ENCODE results near the gene USP47. TPM values are rescaled to one million over a fixed set of nuclear protein-coding genes. Genes with fewer than 3 reads are reported as not detected.

USP47 gene
- polyA plus RNA-seq, 1 donor from 2014 or later: 92.6 TPM

DNA sequence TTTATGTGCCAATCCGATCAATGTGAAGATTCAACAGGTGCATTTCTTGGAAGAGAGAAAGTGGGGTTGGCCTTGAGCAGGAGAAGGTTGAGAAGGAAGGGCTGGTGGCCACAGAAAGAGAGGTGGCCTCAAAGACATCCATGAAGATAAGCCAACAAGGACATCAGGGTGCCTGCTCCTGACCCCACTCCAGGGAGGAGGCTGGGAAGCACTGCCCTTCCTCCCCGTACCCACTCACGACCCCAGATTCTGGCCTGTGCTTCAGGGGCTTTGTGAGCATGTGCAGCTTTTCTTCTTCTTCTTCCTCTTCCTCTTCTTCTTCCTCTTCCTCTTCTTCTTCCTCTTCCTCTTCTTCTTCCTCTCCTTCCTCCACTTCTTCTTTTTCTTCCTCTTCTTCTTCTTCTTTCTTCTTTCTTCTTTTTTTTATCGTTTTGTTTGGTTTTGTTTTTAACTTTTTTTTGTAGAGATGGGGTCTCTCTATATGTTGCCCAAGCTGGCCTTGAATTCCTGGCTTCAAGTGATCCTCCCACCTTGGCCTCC is 136.4 kb downstream of the USP47 start:
- no peaks in the 10 kb centered on the region for H3K79me2 ChIP-seq (replicated peaks; ENCODE audit: insufficient read depth, low read length)

DNA sequence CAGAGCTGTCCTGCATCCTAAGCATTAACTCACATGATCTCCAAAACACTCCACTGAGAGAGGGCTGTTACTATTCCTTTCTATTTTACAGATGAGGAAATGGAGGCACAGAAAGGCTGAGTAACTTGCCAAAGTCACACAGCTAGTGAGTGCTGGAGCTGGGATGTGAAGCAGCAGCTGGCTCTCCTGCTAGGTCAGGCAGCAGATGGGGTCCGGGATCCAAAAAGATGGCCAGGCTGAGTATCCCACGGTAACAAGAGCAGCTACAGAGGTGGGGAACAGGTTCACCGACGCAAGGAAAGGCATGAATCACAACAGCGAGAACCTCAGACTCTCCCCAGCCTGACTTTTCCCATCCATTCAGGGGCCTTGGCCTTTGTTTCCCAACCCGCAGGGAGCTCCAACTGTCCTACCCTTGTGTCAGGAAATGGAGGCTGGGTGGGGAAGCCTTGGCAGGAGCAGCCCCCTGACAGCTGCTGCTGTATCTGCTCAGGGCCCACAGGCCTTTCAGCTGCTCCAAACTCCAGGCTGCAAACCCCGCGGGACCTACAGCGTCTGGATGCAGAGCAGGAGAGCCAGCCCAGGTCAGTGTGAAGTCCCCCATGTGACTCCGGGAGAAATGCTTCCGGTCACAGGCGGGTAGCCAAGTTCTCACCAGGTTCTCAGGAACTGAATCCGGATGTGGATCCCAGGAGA is 137.2 kb downstream of the USP47 start:
- TF ChIP-seq, protein P1, sequence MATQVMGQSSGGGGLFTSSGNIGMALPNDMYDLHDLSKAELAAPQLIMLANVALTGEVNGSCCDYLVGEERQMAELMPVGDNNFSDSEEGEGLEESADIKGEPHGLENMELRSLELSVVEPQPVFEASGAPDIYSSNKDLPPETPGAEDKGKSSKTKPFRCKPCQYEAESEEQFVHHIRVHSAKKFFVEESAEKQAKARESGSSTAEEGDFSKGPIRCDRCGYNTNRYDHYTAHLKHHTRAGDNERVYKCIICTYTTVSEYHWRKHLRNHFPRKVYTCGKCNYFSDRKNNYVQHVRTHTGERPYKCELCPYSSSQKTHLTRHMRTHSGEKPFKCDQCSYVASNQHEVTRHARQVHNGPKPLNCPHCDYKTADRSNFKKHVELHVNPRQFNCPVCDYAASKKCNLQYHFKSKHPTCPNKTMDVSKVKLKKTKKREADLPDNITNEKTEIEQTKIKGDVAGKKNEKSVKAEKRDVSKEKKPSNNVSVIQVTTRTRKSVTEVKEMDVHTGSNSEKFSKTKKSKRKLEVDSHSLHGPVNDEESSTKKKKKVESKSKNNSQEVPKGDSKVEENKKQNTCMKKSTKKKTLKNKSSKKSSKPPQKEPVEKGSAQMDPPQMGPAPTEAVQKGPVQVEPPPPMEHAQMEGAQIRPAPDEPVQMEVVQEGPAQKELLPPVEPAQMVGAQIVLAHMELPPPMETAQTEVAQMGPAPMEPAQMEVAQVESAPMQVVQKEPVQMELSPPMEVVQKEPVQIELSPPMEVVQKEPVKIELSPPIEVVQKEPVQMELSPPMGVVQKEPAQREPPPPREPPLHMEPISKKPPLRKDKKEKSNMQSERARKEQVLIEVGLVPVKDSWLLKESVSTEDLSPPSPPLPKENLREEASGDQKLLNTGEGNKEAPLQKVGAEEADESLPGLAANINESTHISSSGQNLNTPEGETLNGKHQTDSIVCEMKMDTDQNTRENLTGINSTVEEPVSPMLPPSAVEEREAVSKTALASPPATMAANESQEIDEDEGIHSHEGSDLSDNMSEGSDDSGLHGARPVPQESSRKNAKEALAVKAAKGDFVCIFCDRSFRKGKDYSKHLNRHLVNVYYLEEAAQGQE (IDR thresholded peaks at IDR 0.05; ENCODE audit: borderline replicate concordance): no peak
- TF ChIP-seq POLR2AphosphoS5 (IDR thresholded peaks at IDR 0.05) (no peak), MXI1 (conservative IDR thresholded peaks at IDR 0.05; ENCODE audit: poor library complexity, severe bottlenecking) (no peak), SMC3 (conservative IDR thresholded peaks at IDR 0.05; ENCODE audit: poor library complexity) (no peak)
- TF ChIP-seq, protein P2, sequence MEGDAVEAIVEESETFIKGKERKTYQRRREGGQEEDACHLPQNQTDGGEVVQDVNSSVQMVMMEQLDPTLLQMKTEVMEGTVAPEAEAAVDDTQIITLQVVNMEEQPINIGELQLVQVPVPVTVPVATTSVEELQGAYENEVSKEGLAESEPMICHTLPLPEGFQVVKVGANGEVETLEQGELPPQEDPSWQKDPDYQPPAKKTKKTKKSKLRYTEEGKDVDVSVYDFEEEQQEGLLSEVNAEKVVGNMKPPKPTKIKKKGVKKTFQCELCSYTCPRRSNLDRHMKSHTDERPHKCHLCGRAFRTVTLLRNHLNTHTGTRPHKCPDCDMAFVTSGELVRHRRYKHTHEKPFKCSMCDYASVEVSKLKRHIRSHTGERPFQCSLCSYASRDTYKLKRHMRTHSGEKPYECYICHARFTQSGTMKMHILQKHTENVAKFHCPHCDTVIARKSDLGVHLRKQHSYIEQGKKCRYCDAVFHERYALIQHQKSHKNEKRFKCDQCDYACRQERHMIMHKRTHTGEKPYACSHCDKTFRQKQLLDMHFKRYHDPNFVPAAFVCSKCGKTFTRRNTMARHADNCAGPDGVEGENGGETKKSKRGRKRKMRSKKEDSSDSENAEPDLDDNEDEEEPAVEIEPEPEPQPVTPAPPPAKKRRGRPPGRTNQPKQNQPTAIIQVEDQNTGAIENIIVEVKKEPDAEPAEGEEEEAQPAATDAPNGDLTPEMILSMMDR (IDR thresholded peaks at IDR 0.05; ENCODE audit: poor library complexity, severe bottlenecking): no peak
- H3K9me2 ChIP-seq (ENCODE audit: insufficient read depth, low read length): no peaks in the 10 kb centered on the region
- H3K9me3 ChIP-seq (ENCODE audit: low read length): no peaks in the 10 kb centered on the region
- no peak overlapping the region for H3K9ac ChIP-seq (ENCODE audit: low read length)
- H3K79me2 ChIP-seq (replicated peaks; ENCODE audit: insufficient read depth, low read length): no peaks in the 10 kb centered on the region
- no peak overlapping the region for H2AFZ ChIP-seq (ENCODE audit: low read depth, low read length)
- no peaks in the 10 kb centered on the region for H3K27me3 ChIP-seq (ENCODE audit: insufficient read depth, low read depth, low read length)
- H3K4me2 ChIP-seq (ENCODE audit: low read length): no peak overlapping the region
- H3K4me3 ChIP-seq (ENCODE audit: low read length): no peak overlapping the region
- no peaks in the 10 kb centered on the region for H3K36me3 ChIP-seq (ENCODE audit: insufficient read depth, low read length)
- no peaks in the 10 kb centered on the region for H4K20me1 ChIP-seq (ENCODE audit: insufficient read depth)
- no peak overlapping the region for H3K27ac ChIP-seq (ENCODE audit: low read length)
- no peaks in the 10 kb centered on the region for H3F3A ChIP-seq (ENCODE audit: insufficient read depth, low read length, poor library complexity, severe bottlenecking)

More for the DNA sequence above, 136.4 kb downstream of the USP47 start:
- Histone ChIP-seq H3K27me3 (ENCODE audit: insufficient read depth, low read depth, low read length) (no peaks in the 10 kb centered on the region), H2AFZ (ENCODE audit: low read depth, low read length) (no peak overlapping the region), H3K36me3 (ENCODE audit: insufficient read depth, low read length) (no peaks in the 10 kb centered on the region), H3K9ac (ENCODE audit: low read length) (no peak overlapping the region), H3K9me2 (ENCODE audit: insufficient read depth, low read length) (no peaks in the 10 kb centered on the region), H3K9me3 (ENCODE audit: low read length) (no peaks in the 10 kb centered on the region), H3K27ac (ENCODE audit: low read length) (no peak overlapping the region), H3K4me2 (ENCODE audit: low read length) (no peak overlapping the region), H3F3A (ENCODE audit: insufficient read depth, low read length, poor library complexity, severe bottlenecking) (no peaks in the 10 kb centered on the region), H4K20me1 (ENCODE audit: insufficient read depth) (no peaks in the 10 kb centered on the region), H3K4me3 (ENCODE audit: low read length) (no peak overlapping the region)
- TF ChIP-seq, protein P2 (IDR thresholded peaks at IDR 0.05; ENCODE audit: poor library complexity, severe bottlenecking): no peak
